HG03280 (cell line): ENCODE results near the gene PRKAG2.

Experiments used
- ATAC-seq: cut with Tn5 transposase; IDR thresholded peaks from one replicate; pipeline ENCODE4 v1.9.1; 2021; ENCODE audit warnings: mild to moderate bottlenecking, moderate library complexity; ENCODE audit not compliant: unreplicated experiment

Gene PRKAG2

GRCh38 chr7:151732834-151733592 is 143.9 kb downstream of the PRKAG2 start:
- ATAC-seq: no peak

- no peak for ATAC-seq
These were observed 144.6 kb downstream of the PRKAG2 start for GRCh38 chr7:151732292-151732691.

- no peak for ATAC-seq
These were observed 145.9 kb downstream of the PRKAG2 start for GRCh38 chr7:151731022-151731441.

- ATAC-seq: no peak
These were observed 146.3 kb downstream of the PRKAG2 start for GRCh38 chr7:151730591-151730990.

DNA sequence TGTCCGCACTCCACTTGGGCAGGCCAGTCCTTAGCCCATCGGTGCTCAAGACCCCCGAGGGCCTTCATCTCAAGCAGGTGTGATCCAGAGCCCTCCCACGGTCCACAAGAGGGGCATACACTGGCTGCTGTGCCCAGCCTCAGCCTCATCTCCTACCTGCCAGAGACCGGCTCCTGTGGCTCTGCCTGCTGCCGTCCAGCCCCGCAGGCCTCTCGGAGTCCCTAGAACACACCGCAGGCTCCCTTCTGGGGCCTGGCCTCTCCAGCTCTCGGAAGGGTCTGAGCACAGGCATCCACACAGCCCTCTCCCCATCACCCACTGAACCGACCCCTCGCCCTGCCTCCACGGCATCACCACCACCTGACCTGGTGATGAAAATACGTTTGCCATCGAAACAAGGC is 147.4 kb downstream of the PRKAG2 start:
- ATAC-seq: no peak

GRCh38 chr7:151728746-151729145 is 148.2 kb downstream of the PRKAG2 start:
- ATAC-seq: no peak

DNA sequence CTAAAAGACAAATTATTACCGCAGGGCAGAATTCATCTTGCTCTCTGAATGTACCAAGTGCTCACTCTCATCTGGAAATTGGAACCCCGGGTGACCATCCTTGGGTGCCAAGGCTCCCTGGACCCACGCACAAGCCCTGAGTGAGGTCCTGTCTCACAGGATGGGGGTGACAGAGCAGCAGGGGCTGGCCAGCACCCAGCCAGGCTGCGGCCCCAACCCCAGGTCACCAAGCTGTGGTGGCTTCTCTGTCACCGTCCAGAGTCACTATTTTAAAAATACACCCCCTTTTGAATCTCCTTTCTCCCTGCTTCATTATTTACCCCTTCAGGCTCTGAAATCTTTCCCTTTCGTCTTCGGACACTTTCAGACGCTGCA is 148.6 kb downstream of the PRKAG2 start:
- ATAC-seq: no peak

- peak; percentile 63 for ATAC-seq
These were observed 149.2 kb downstream of the PRKAG2 start for GRCh38 chr7:151727579-151728285.

DNA sequence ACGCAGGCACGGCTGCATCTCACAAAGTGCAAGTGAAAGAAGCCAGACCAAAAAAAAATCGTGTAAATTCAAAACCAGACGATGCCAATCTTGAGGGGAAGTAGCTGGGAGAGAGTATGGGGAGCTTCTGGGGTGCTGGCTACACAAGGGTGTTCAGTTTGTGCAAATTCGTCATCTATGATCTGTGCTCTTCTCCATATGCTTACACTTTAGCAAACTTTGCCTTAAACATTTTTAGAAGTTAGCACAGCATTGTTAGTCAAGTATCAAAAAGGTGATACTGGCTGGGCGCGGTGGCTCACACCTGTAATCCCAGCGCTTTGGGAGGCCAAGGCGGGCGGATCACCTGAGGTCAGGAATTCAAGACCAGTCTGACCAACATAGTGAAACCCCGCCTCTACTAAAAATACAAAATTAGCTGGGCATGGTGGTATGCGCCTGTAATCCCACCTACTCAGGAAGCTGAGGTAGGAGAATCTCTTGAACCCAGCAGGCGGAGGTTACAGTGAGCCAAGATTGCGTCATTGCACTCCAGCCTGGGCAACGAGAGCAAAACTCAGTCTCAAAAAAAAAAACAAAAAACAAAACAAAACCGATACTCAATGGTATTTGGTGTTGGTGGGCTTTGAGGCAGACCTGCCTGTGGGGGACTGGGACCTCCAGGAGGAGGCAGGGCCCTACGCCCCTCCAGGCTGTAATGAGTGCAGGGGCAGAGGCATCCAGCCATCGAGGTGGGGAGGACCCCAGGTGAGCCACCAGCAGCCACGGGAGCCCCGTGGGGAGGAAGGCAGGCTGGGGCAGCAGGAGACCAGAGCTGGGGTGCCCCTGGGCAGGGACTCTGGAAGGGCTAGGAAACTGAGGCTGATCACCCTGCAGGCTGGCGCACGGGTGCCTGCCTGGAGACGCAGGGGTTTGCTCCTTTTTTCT is 150.0 kb downstream of the PRKAG2 start:
- no peak for ATAC-seq

- no peak for ATAC-seq
These were observed 150.9 kb downstream of the PRKAG2 start for GRCh38 chr7:151725844-151726651.

DNA sequence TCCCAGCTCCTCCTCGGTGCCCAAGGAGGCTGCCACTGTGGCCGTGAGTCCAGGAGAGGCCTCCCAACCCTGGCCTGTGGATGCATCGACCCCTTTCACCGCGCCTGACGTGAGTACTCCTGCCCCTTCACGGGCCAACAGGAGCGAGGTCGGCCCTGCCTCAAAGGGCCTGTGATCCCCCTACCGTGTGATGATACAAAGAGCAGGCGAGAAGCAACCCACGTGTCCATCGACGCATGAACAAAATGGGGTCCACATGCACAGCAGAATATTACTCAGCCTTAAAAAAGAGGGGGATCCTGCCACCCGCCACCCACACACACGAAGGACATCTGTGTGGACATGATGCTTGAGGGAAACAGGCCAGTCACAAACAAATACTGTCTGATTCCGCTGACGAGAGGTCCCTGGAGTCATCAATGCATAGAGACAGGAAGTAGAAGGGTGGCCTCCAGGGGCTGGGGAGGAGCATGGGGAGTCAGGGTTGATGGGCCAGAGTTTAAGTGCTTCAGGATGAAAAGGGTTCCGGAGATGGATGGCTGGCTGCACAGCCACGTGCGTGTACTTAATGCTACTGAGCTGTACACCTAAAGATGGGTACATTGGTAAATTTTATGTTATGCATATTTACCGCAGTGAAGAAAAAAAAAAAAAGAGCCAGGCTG is 151.9 kb downstream of the PRKAG2 start:
- ATAC-seq: no peak

GRCh38 chr7:151724250-151724915 is 152.5 kb downstream of the PRKAG2 start:
- ATAC-seq: no peak

- no peak for ATAC-seq
These were observed 153.6 kb downstream of the PRKAG2 start for GRCh38 chr7:151723321-151723720.

DNA sequence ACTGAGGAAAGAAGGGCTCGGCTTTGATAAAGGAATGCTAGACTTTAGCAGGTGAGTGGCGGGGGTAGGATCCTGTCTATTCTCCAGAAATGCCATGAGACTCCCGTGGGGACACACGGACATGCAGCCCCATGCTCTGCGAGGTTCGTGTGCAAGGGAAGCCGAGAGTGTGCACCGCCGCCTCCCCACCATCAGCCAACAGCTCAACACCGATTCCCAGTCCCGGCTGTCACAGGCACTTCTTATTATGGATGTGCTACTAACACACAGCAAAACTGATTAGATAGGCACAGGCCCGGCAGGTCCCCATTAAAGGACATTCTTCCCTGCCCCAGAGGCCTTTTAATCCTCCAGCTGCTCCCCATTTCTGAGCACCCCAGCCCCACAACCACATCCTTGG is 154.4 kb downstream of the PRKAG2 start:
- no peak for ATAC-seq

- ATAC-seq: no peak
These were observed 155.2 kb downstream of the PRKAG2 start for GRCh38 chr7:151721694-151722093.

- ATAC-seq: no peak
These were observed 155.7 kb downstream of the PRKAG2 start for GRCh38 chr7:151721236-151721635.

- no peak for ATAC-seq
These were observed 156.6 kb downstream of the PRKAG2 start for GRCh38 chr7:151720280-151720679.

DNA sequence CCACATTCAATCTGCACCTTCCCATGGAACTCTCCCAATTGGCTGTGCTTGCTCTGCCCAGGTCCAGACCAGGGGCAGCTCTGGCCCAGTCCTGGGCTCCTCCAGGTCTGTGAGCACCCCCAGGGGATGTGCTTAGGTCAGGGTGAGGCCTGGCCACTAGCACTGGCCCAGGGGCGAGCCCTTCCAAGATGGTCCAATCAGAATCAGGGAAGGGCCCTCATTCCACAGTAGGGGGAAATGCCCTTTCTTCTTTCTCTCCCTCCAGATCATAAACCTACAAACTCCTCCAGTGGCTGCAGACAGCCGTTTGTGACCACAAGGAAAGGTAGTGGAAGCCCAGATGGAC is 157.0 kb downstream of the PRKAG2 start:
- no peak for ATAC-seq

- ATAC-seq: no peak
These were observed 157.7 kb downstream of the PRKAG2 start for GRCh38 chr7:151719031-151719896.
